HG03280 (cell line): ENCODE data around the gene FXYD7.
"Not testable (repeated sequence)": the region's sequence is repeated elsewhere in the genome, so short reads cannot be mapped to it uniquely, and the experiment has no call there.

Experiments
- ATAC-seq: cut with Tn5 transposase; IDR thresholded peaks from one replicate; pipeline ENCODE4 v1.9.1; 2021; ENCODE audit warnings: mild to moderate bottlenecking, moderate library complexity; ENCODE audit not compliant: unreplicated experiment

FXYD7 gene

DNA sequence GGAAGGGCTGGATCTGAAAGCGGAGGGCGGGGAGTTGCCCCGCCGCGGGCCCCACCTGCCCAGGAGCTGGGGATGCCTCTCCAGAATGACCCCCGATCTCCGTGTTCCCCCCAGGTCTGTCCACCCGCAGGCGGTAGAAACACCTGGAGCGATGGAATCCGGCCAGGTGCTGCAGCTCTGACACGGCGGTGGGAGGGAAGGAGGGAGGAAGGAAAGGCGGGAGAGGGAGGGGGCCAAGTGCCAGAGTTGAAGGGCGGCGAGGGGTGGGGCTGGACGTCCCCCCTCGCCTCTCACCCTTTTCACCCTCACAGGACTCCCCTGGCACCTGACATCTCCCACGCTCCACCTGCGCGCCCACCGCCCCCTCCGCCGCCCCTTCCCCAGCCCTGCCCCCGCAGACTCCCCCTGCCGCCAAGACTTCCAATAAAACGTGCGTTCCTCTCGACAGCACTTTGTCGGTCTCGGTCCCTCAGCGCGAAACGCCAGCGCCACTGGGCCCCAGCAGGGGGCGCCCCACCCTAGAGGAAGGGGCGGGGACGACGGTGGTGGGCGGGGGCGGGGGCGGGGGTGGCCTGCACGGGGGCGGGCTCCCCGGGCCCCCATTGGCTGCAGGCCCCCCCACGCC is 337 bp upstream of the FXYD7 start:
- no peak for ATAC-seq

DNA sequence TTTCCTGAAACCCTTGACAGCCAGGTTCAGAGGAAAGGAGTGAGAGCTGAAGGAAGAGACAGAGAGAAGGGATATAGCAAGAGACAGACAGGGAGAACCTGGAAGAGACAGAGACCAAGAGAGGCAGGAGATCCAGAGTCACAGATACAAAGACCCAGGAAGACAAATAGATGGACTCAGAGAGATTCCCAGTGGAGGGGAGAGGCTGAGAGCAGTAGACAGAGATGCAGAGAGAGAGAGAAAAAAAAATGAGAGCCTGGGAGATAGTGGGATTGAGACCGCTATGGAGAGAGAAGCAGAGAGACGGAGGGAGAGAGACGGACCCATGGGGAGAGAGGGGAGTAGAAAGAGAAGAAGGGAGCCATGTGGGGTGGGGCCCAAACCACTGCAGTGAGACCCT is 763 bp downstream of the FXYD7 start:
- no peak for ATAC-seq

DNA sequence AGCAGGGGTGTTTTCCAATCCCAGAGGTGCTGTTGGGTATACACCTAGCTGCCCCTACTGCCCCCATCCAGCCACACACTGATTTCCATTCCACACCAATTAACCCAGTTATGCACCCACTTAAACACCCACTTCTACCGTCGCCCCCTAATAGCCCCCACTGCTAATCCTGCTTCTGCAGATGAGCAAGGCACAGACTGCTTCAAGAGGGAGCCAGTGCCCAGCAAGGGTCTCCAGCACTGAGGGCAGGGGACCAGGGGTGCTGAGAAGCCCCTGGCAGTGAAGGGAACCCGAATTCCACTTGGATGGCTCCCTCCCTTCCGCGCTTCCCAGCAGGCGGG is 1.2 kb downstream of the FXYD7 start:
- ATAC-seq, result no peak

DNA sequence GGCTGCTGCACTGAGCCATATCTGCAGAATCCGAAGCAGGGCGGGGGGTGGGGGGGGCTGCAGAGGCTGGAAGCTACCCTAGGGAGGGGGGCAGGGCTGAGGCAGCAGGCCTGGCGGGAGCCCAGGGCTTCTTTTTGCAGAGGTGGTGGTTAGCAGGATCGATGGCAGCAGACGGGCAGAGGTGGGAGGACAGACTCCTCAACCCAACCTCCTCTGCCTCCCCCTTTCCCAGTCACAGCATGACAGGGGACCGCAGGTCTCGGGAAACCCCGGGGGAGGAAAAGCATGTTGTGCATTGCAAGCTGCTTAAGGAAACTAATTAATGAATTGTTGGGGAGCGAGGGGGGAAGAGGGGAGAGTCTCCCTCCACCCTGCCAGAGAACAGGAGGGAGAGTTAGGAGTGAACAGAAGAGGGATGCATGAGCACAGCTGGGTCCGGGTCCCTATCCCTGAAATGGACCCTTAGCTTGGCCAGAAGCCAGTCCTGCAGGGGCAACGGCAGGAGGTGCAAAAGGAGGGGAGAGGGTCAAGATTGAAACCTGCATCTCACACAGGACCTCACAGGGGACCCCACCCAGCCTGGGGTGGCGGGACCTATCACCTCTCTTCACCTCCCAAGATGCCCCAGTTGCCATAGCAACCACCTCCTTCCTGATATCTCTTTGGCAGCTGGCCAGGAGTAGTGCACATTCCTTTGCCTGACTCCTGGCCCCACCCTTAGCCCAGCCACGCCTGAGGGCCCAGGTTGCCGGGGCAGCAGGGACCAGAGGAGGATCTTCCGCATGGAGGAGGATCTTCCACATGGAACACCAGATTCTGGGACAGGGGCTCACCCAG is 1.8 kb downstream of the FXYD7 start:
- ATAC-seq, result no peak

DNA sequence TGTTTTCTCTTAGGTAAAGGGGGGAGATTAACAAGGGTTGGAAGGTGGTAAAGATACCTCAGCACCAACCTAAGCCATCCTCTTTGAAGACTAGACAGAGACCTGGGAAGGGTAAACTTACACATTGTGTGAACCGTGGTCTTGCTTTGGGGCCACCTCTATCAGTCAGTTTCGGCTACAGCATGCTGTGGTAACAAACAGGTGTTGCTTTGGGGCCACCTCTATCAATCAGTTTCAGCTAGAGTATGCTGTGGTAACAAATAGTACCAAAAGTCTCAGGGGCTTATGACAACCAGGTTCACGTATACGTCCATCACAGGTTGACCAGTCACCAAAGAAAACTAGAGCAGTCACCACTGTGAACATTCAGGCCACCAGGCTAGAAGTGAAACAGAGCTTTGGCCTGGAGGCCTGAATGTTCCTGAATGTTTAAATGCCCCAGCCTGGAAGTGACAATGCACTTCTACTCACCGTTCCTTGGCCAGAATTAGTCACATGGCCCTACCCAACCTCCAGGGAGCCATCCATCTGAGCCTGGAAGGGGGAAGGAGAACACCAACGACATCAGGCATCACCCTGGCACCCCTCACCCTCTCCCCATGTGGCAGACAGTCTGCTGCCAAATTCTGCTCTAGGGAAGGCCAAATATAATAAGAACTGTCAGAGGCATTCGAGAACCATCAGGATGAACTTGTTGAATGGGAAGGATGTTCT is 3.8 kb downstream of the FXYD7 start:
- no peak for ATAC-seq

DNA sequence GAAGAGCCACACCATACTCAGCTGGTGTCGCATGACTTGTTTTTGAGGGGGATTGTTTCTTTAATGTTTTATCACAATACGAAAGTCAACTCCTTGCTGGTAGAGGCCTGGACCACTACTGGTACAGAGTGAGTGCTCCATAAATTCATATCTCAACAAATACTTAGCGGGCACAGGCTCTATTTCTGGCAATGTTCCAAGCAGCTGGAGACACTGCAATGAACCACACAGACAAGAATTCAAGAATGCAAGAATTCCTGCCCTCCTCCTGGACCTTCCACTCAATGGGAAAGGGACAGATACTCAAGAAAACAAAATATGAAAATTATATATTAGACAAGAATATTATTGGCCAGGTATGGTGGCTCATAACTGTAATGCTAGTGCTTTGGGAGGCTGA is 6.4 kb downstream of the FXYD7 start:
- ATAC-seq, result no peak

DNA sequence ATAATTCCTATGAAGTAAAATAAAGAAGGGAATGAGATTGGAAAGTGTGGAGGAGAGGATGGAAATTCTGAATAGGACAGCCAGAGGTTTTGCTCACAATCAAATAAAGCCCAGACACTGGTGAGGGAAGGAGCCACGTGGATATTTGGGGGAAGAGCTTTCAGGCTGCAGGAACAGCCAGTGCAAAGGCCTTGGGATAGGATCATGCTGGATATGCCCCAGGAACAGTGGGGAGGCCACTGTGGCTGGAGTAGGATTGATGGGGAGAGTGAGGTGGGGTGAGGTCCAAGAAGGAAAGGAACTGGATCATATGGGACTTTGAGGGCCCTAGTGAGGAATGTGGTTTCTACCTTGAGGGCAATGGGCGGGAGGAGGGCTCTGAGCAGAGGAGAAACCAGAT is 7.4 kb downstream of the FXYD7 start:
- no peak for ATAC-seq

DNA sequence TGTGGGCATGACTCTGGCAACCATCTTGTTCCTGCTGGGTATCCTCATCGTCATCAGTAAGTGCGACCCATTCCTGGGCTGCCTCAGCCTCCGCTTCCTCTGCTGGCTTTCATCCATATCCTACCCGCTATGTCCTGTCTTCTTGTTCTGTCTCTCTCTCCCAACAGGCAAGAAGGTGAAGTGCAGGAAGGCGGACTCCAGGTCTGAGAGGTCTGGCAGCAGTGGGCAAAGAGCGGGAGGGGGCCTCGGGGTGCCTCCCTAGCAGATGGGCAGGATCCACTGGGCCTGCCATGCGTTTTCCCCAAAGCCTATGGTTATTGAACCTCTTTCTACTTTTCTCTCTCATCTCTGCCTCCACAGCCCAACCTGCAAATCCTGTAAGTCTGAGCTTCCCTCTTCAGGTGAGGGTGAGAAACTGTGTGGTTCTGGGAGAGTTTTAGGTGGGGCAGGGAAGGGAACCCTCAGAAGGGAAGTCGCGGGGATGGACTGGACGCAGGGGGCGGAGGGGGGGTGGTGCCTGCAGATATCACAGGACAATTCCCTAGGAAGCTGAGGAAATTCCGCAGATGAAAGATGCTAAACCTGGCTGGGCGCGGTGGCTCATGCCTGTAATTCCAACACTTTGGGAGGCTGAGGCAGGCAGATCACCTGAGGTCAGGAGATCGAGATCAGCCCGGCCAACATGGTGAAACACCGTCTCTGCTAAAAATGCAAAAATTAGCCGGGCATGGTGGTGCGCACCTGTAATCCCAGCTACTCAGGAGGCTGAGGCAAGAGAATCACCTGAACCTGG is 8.4 kb downstream of the FXYD7 start:
- ATAC-seq, result no peak

DNA sequence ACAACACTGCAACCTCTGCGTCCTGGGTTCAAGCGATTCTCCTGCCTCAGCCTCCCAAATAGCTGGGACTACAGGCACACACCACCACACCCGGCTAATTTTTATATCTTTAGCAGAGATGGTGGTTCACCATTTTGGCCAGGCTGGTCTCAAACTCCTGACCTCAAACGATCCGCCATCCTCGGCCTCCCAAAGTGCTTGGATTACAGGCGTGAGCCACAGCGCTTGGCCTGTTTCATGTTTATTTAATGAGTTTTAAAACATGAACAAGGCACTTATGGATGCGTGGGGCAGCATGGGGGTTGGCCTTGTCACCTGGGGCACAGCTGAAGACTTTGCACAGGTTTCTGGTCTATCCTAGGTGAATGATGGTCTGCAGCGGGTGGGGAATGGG is 10.1 kb downstream of the FXYD7 start:
- ATAC-seq, result not testable (repeated sequence)

DNA sequence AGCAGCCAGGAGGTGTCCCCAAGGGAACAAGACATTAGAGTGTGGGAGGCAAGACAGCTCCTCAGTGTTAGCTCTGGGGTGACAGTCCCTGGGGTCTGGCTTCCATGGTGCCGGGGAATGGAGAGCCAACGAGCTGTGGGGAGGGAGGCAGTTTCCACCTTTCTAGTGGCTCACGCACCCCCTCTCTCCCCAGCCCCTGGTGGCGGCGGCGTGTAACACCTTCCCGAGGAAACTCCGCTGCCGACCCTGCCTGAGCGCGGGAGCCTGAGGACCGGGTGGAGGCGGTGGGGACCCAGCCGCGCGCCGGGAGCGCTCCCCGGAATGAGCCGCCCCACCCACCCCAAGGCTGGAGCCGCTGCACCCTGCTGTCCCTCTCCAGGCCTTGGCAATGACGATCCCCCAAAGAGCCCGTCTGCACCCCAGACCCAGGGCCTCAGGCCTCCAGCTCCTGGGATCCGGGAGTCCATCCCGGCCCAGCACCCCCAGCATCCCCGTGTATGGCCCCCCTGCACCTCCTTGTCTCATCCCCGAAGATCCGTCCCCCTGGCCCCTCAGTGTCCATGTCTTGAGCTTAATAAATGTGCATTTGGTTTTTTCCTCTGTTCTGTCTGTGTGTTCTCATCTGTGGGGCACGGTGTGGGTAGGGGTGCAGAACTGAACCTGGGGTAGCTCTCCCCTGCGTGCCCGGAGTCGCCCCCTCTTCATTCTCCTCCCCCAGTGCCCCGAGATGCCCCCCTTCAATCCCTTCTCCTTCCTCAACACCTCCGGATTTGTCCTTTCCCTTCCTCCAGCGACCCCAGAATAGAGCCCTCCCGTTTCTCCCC is 10.9 kb downstream of the FXYD7 start:
- ATAC-seq, result peak; percentile 55

DNA sequence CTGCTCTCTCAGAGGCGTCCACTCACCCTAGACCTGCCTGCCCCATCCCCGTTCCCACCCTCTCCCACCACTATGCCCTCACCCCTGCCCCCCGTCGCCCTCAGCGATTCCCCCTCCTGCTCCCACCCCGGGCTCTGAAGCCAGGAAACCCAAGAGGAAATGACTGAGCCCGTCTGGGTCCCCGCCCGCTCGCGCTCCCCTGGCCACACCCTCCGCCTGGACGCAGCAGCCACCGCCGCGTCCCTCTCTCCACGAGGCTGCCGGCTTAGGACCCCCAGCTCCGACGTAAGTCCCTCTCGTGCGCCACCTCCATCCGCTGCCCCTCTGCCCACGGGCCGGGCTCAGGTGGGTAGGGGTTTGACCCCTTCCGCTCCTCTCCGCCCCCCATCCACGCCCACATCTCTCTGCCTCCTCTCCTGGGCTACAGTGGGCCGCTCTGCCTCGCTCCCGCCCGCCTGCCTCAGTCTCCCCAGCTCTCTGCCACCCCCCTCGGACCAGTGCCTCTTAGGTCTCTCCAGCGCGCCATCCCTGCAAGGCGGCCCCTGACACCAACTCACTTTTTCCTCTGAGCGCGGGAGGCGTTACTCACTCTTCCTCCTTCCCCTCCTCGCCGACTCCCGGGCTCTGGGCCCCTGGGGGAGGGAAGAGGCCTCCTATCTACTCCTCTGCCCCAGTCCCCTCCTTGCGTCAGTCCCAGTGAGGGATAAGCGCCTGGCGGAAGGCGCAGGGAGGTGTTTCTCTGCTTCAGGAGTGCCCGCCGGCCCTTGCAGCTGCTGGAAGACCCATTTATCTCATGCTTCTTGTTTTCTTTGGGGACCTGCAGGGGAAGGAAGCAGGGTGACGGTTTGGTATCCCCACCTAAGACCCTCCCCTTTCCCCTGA is 11.7 kb downstream of the FXYD7 start, which contains the start of gene FXYD5:
TSS of gene FXYD5 (plus strand) at position 211 of the 882 bp plus-strand sequence. CDS start 816 bp downstream, outside the sequence.
- no peak for ATAC-seq

DNA sequence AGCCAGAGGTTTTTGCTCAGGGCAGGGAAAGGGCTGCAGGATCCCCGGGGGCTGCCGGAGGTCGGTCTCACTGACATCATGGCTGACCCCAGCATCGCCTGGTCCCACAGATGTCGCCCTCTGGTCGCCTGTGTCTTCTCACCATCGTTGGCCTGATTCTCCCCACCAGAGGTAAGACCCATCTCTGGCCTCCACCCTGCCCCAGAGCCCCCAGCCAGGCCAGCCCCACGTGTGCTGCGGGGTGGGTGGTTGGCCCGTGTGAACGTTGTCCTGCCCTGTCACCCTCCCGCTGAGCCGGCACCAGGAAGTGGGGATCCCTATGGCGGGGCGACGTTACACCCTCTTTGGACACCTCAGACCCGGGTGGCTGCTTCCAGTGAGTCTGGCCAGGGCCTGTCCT is 12.4 kb downstream of the FXYD7 start:
- no peak for ATAC-seq

DNA sequence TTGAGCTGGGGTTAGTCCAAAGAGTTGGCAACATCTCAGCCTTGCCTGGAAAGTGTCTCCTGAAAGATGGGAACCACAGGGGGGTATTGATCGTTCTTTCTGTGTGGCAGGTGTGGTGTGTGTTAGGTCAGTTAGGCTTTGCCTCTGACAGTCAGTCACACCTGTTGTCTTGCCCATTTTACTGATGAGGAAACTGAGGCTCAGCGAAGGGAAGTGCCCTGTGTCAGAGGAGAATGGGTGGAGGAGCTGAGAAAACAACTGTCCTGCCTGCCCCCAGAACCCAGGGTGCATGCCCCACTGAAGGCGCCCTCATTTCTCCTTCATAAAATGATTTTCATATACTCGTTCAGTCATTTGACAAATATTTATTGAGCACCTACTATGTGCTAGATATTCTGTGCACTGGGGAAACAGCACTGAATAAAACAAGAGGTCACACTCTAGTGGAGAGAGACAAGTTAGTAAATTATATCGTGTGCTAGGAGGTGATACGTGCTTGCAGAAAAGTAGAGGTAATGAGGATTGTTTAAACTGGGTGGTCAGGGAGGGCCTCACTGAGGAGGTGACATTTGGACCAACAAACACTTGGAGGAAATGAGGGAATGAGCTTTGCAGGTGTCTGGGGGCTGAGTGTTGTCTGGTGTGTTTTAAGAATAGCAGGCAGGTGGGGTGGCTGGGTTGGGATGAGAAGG is 13.1 kb downstream of the FXYD7 start:
- ATAC-seq, result no peak

DNA sequence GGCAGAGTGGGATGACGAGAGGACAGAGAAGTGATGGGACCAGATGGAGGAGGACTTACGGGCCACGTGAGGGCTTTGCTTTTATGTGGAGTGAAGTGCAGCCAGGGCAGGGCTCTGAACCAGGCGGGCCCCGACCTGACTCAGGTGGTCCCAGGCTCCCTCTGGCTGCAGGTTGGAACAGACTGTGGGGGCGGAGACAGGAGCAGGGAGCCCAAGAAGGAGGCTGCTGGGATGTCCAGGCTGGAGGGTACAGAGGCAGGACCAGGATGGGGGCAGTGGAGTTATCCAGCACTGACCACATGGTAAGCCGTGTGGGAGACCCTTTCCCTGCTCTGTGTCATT is 13.6 kb downstream of the FXYD7 start:
- no peak for ATAC-seq

DNA sequence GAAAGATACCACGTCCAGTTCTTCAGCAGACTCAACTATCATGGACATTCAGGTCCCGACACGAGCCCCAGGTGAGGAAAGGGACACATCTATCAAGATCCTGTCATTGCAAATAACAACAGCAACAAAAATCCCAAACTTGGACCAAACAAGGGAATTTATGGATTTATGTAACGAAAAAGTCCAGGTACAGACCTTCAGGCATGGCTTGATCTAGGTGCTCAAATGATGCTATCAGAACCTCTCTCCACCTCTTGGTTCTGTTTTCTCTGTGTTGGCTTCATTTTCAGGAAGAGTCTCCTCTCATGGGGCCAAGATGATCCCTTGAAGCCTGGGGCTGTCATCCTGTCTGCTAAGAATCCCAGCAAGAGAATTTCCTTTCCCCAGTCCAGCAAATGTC is 14.4 kb downstream of the FXYD7 start:
- ATAC-seq, result no peak

DNA sequence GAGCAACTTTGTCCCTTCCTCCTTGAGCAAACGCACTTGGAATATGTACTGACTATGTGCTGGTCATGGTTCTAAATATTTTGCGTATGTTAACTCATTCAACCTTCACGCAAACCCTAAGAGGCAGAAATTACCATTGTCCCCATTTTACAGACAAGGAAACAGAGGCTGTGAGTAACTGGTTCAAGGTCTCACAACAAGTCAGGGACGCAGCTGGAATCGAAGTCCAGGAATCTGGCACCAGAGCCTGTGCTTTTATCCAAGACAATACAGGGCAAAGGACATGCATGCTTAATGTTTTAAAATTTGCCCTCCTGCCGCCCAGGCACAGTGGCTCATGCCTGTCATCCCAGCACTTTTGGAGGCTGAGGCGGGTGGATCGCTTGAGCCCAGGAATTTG is 16.6 kb downstream of the FXYD7 start:
- ATAC-seq, result no peak

DNA sequence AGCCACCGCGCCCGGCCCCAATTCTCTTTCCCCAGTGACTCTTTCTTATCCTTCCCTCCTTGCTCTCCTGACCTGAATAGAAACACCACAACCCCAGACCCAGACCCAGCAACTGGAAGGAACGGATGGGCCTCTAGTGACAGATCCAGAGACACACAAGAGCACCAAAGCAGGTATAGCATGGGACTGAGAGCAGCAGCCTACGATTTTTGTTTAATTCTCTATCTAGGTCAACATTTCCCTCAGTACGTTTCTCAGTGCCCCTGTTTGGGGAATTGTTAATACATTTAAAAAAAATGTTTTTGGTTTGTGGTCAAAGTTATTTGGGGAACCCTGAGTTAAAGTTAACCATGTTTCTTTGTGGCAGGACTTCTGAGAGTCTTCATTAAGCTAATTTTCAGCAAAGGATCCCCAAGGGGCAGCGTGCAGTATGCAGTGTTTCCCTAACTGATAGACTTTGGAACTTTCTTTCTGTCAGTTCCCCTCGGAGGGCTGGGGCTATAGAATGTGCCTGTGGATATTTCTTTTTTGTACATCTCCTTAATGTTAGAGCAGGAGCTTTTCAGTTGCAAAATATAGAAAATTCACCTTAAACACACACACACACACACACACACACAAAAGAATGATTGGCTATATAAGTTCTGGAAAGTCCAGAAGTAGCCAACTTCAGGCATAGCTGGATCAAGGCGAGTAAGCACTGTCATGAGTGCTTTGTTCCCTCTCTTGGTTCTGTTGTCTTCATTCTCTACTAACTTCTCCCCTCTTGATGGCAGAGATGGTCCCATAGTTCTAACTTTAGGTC is 17.8 kb downstream of the FXYD7 start:
- no peak for ATAC-seq

DNA sequence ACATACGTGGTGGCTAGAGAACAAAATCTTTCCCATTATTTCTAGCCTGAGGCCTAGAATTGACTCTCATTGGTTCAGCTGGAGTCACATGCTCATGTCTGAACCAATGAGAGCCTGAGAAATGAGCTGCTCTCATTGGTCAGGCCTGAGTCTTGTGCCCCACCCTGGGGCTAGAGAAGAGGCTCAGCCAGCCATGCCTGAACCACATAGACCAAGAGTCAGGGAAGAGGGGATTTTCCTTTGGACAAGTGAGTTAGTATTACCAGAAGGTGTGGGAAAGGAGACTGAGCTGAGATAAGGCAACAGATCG is 18.3 kb downstream of the FXYD7 start:
- no peak for ATAC-seq
